Keratinocyte (primary cell): ENCODE measurements around the gene CCBE1. TPM values are rescaled to one million over a fixed set of nuclear protein-coding genes. Genes with fewer than 3 reads are reported as not detected.

Experiments used
- DNase-seq: peaks from one replicate; pipeline ENCODE4 v3.0.0-alpha.2; 2011; ENCODE audit warnings: low read depth, missing footprints, low spot score
- FAIRE-seq: peaks from 2 replicates; lab custom pipeline; 2011; peaks lifted over from hg19 to GRCh38; lab: Jason Lieb, UNC
- H2AFZ ChIP-seq: 2 replicates; pipeline ENCODE4 v1.6.0; 2012; ENCODE audit warnings: low read length, control low read depth, inconsistent platforms; ENCODE audit not compliant: control insufficient read depth
- H3K27ac ChIP-seq: 2 replicates; pipeline ENCODE4 v1.5.1; 2011; ENCODE audit warnings: low read length; ENCODE audit not compliant: control insufficient read depth, insufficient read depth
- H3K27me3 ChIP-seq: 3 replicates; pipeline ENCODE4 v1.6.0; 2011; ENCODE audit warnings: low read length; ENCODE audit not compliant: control insufficient read depth, insufficient read depth; ENCODE audit errors: extremely low read depth
- H3K36me3 ChIP-seq, 2 experiments: 2 replicates in 1 of 2; 3 replicates in 1 of 2; pipeline ENCODE4 v1.5.1; 2011; ENCODE audit warnings: low read length in 2 of 2, mild to moderate bottlenecking in 1 of 2; ENCODE audit not compliant: control insufficient read depth in 2 of 2, insufficient read depth in 2 of 2; ENCODE audit errors: extremely low read depth in 1 of 2
- H3K4me1 ChIP-seq: 3 replicates; pipeline ENCODE4 v1.5.1; 2011; ENCODE audit warnings: low read length; ENCODE audit not compliant: control insufficient read depth, insufficient read depth; ENCODE audit errors: extremely low read depth
- H3K4me2 ChIP-seq: 3 replicates; pipeline ENCODE4 v1.6.0; 2011; ENCODE audit warnings: low read depth, low read length; ENCODE audit not compliant: control insufficient read depth, insufficient read depth; ENCODE audit errors: extremely low read depth
- H3K4me3 ChIP-seq, 3 experiments: fragments of 200-600 bp in 1 of 3; sonication (generic) in 1 of 3; 2 replicates in 2 of 3; 3 replicates in 1 of 3; pipeline ENCODE4 v1.5.1; 2011 to 2016; ENCODE audit warnings: low read length in 3 of 3, mild to moderate bottlenecking in 3 of 3, control low read depth in 2 of 3, inconsistent platforms in 1 of 3, low read depth in 1 of 3, mixed read lengths in 1 of 3, mixed run types in 1 of 3, moderate library complexity in 1 of 3; ENCODE audit not compliant: control insufficient read depth in 2 of 3, insufficient read depth in 2 of 3; ENCODE audit errors: extremely low read depth in 1 of 3
- H3K79me2 ChIP-seq: 2 replicates; pipeline ENCODE4 v1.6.0; 2012; ENCODE audit warnings: low read length; ENCODE audit not compliant: control insufficient read depth, insufficient read depth
- H3K9ac ChIP-seq: 3 replicates; pipeline ENCODE4 v1.6.0; 2011; ENCODE audit warnings: low read length; ENCODE audit not compliant: control insufficient read depth, insufficient read depth; ENCODE audit errors: extremely low read depth
- H3K9me1 ChIP-seq: 3 replicates; pipeline ENCODE4 v1.6.0; 2011; ENCODE audit warnings: low read length; ENCODE audit not compliant: control insufficient read depth, insufficient read depth; ENCODE audit errors: extremely low read depth
- H3K9me3 ChIP-seq: 2 replicates; pipeline ENCODE4 v1.5.1; 2012; ENCODE audit warnings: low read depth, low read length; ENCODE audit not compliant: control insufficient read depth
- H4K20me1 ChIP-seq: 3 replicates; pipeline ENCODE4 v1.6.0; 2011; ENCODE audit warnings: low read length; ENCODE audit not compliant: control insufficient read depth, insufficient read depth; ENCODE audit errors: extremely low read depth
- EZH2 ChIP-seq: IDR thresholded peaks from one replicate; pipeline ENCODE4 v1.6.1; 2012; ENCODE audit warnings: inconsistent platforms, mild to moderate bottlenecking, low read length, moderate library complexity
- dilution Hi-C: fragments of 300-500 bp; cut with MboI; formaldehyde crosslinking; loops from one replicate; pipeline ENCODE4 v1.7.0; 2020; ENCODE audit warnings: low sequenced_read_pairs; ENCODE audit not compliant: extremely low pct_ligation_motif_present
- polyA plus RNA-seq, 5 experiments: library from polyadenylated mRNA; depleted of rRNA in 3 of 5; stranded (reverse) in 3 of 5; stranded (forward) in 1 of 5; unstranded in 1 of 5; fragments of >200 nt; gene quantifications; 1 replicate in 1 of 5; 2 replicates in 3 of 5; 3 replicates in 1 of 5; pipeline versions ENCODE4 v1.2.1 to v1.2.3, GENCODE V29; 2011 to 2012; ENCODE audit warnings: missing spikeins in 2 of 5, low read depth in 1 of 5, low replicate concordance in 1 of 5
- TF ChIP-seq, protein P1 (sequence below), 3 experiments: IDR thresholded peaks in 1 of 3; conservative IDR thresholded peaks in 1 of 3; optimal IDR thresholded peaks in 1 of 3; 2 replicates in 2 of 3; 3 replicates in 1 of 3; pipeline versions ENCODE3 to v1.5.1; 2011; ENCODE audit warnings: low read length in 3 of 3, mild to moderate bottlenecking in 3 of 3, moderate library complexity in 2 of 3, control low read depth in 1 of 3, inconsistent platforms in 1 of 3; ENCODE audit not compliant: insufficient read depth in 2 of 3; ENCODE audit errors: extremely low read depth in 1 of 3

CCBE1 gene
- polyA plus RNA-seq, 1 donor (not counting 4 experiments of a cell fraction or from before 2014, with no cell fraction given), result 20.1 TPM

DNA sequence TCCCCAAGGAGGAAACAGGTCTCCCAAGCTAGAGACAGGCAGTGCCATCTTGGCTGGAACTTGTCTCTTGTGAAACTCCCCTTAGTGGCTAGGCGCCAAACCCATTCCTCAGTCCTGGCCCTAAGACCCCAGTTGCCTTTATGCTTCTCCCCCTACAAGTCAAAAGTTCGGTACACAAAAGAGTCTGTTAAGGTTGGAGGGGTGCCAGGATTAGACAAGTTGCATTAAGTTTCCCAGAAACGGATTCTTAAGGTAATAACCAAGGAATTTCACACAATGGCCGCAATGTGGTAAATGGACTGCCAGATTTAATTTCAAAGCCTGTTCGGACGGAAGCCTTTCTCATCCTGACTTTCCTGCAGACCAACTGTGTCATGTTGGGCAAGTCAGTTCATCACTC lies 80.7 kb downstream of the CCBE1 start:
- TF ChIP-seq, protein P1, sequence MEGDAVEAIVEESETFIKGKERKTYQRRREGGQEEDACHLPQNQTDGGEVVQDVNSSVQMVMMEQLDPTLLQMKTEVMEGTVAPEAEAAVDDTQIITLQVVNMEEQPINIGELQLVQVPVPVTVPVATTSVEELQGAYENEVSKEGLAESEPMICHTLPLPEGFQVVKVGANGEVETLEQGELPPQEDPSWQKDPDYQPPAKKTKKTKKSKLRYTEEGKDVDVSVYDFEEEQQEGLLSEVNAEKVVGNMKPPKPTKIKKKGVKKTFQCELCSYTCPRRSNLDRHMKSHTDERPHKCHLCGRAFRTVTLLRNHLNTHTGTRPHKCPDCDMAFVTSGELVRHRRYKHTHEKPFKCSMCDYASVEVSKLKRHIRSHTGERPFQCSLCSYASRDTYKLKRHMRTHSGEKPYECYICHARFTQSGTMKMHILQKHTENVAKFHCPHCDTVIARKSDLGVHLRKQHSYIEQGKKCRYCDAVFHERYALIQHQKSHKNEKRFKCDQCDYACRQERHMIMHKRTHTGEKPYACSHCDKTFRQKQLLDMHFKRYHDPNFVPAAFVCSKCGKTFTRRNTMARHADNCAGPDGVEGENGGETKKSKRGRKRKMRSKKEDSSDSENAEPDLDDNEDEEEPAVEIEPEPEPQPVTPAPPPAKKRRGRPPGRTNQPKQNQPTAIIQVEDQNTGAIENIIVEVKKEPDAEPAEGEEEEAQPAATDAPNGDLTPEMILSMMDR (optimal IDR thresholded peaks at IDR 0.05 in 1 of 3, IDR thresholded peaks at IDR 0.05 in 1 of 3, conservative IDR thresholded peaks at IDR 0.05 in 1 of 3; ENCODE audit: extremely low read depth in 1 of 3, insufficient read depth in 2 of 3, low read length in 3 of 3), result no peak
- no peaks in the 10 kb centered on the region for H3K27me3 ChIP-seq
- H3K9me3 ChIP-seq, result no peaks in the 10 kb centered on the region
- no peaks in the 10 kb centered on the region for H3K79me2 ChIP-seq
- dilution Hi-C loops, result no loop called here
- no peak overlapping the region for H3K9ac ChIP-seq
- H3K4me1 ChIP-seq, result peaks cover 26% of the 10 kb centered on the region
- H2AFZ ChIP-seq, result no peak overlapping the region
- H3K4me2 ChIP-seq, result no peak overlapping the region
- H3K9me1 ChIP-seq, result peaks cover 5% of the 10 kb centered on the region
- no peaks in the 10 kb centered on the region for H4K20me1 ChIP-seq
- DNase-seq, result no peak
- no peak overlapping the region for H3K27ac ChIP-seq
- FAIRE-seq, result no peak
- no peaks in the 10 kb centered on the region for H3K36me3 ChIP-seq
- H3K4me3 ChIP-seq, result no peak overlapping the region

DNA sequence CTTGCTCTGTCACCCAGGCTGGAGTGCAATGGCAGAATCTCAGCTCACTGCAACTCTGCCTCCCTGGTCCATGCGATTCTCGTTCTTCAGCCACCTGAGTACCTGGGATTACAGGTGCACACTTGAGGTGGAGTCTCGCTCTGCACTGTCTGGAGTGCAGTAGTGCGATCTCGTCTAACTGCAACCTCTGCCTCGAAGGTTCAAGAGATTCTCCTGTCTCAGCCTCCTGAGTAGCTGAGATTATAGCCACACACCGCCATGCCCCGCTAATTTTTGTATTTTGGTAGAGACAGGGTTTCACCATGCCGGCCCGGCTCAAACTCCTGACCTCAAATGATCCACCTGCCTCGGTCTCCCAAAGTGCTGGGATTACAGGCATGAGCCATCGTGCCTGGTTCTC lies 83.3 kb downstream of the CCBE1 start:
- no peak overlapping the region for H3K4me2 ChIP-seq
- peaks cover 5% of the 10 kb centered on the region for H3K9me1 ChIP-seq
- no peak for DNase-seq
- peaks cover 11% of the 10 kb centered on the region for H3K4me1 ChIP-seq
- H3K79me2 ChIP-seq, result no peaks in the 10 kb centered on the region
- no peaks in the 10 kb centered on the region for H3K27me3 ChIP-seq
- no peak overlapping the region for H3K27ac ChIP-seq
- H3K9ac ChIP-seq, result no peak overlapping the region
- no peak overlapping the region for H2AFZ ChIP-seq
- no peaks in the 10 kb centered on the region for H4K20me1 ChIP-seq
- no peak for FAIRE-seq
- dilution Hi-C loops, result no loop called here
- TF ChIP-seq, protein P1 (optimal IDR thresholded peaks at IDR 0.05 in 1 of 3, IDR thresholded peaks at IDR 0.05 in 1 of 3, conservative IDR thresholded peaks at IDR 0.05 in 1 of 3; ENCODE audit: extremely low read depth in 1 of 3, insufficient read depth in 2 of 3, low read length in 3 of 3), result no peak
- TF ChIP-seq EZH2, result no peak
- no peaks in the 10 kb centered on the region for H3K36me3 ChIP-seq
- no peak overlapping the region for H3K4me3 ChIP-seq
- no peaks in the 10 kb centered on the region for H3K9me3 ChIP-seq
